IMR-90 (cell line): ENCODE results near the gene ATP9B.

Experiments used
- BHLHE40 ChIP-seq: fragments of 150-350 bp; IDR thresholded peaks from 2 replicates; pipeline ENCODE4 v1.6.1; 2016; ENCODE audit warnings: mild to moderate bottlenecking, low read depth, low read length
- CEBPB ChIP-seq: IDR thresholded peaks from 2 replicates; pipeline ENCODE4 v1.6.1; 2012; ENCODE audit warnings: low read depth, low read length, improper control_type of control experiment
- CHD1 ChIP-seq: IDR thresholded peaks from 2 replicates; pipeline ENCODE4 v1.6.1; 2012; ENCODE audit warnings: low read depth, low read length, improper control_type of control experiment
- CTCF ChIP-seq: conservative IDR thresholded peaks from 2 replicates; pipeline ENCODE4 v1.5.1; 2012; ENCODE audit warnings: mild to moderate bottlenecking, low read depth, low read length, improper control_type of control experiment
- ELK1 ChIP-seq: fragments of 150-350 bp; IDR thresholded peaks from 2 replicates; pipeline ENCODE4 v1.6.1; 2016; ENCODE audit warnings: low read depth, mild to moderate bottlenecking, low read length, moderate library complexity, borderline replicate concordance
- MAFK ChIP-seq: IDR thresholded peaks from 2 replicates; pipeline ENCODE4 v1.6.1; 2012; ENCODE audit warnings: low read depth, low read length, improper control_type of control experiment
- MAZ ChIP-seq: IDR thresholded peaks from 2 replicates; pipeline ENCODE4 v1.6.1; 2012; ENCODE audit warnings: low read depth, mild to moderate bottlenecking, low read length, improper control_type of control experiment, moderate library complexity, borderline replicate concordance
- MXI1 ChIP-seq: IDR thresholded peaks from 2 replicates; pipeline ENCODE4 v1.6.1; 2012; ENCODE audit warnings: low read depth, mild to moderate bottlenecking, low read length, moderate library complexity, borderline replicate concordance
- POLR2A ChIP-seq: IDR thresholded peaks from 2 replicates; pipeline ENCODE4 v1.6.1; 2012; ENCODE audit warnings: mild to moderate bottlenecking, low read depth, low read length
- RAD21 ChIP-seq: IDR thresholded peaks from 2 replicates; pipeline ENCODE4 v1.6.1; 2012; ENCODE audit warnings: low read length, improper control_type of control experiment
- RCOR1 ChIP-seq: IDR thresholded peaks from 2 replicates; pipeline ENCODE4 v1.6.1; 2012; ENCODE audit warnings: mild to moderate bottlenecking, low read length, improper control_type of control experiment; ENCODE audit not compliant: insufficient replicate concordance
- RFX5 ChIP-seq: IDR thresholded peaks from 2 replicates; pipeline ENCODE4 v1.8.0; 2012; ENCODE audit warnings: low read depth, mild to moderate bottlenecking, low read length, moderate library complexity
- SMC3 ChIP-seq: fragments of 150-350 bp; IDR thresholded peaks from 2 replicates; pipeline ENCODE4 v1.6.1; 2016; ENCODE audit warnings: low read depth, mild to moderate bottlenecking, antibody characterized with exemption, low read length, moderate library complexity
- TF ChIP-seq, protein P1 (sequence below): fragments of 150-350 bp; IDR thresholded peaks from 2 replicates; pipeline ENCODE4 v1.6.1; 2017; ENCODE audit warnings: mild to moderate bottlenecking, antibody characterized with exemption, low read length, low read depth

DNA sequence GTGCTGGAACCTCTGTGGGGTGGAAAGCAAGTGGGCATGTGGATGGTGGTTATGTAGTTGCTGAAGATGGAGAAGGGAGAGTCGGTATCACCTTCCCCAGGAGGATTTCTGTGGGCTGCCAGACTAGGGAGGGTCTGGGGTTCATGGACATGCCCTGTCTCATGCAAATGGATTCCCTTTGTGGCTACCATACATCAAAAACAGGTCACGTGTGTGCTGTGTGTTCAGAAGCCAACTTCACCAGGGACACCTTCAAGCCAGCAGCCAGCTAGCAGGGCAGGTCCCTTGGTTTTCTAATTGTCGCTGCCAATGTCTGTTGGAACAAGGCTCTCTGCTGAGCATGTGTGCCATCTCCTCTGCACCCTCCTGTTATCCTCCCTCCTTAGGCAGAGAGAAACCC is 155.2 kb downstream of the ATP9B start:
- TF ChIP-seq BHLHE40 (no peak), ELK1 (no peak), CTCF (no peak), RCOR1 (no peak), MAFK (no peak), MXI1 (no peak), POLR2A (no peak), CEBPB (no peak), CHD1 (no peak), RFX5 (no peak), RAD21 (no peak), SMC3 (no peak), MAZ (no peak)
- TF ChIP-seq, protein P1, sequence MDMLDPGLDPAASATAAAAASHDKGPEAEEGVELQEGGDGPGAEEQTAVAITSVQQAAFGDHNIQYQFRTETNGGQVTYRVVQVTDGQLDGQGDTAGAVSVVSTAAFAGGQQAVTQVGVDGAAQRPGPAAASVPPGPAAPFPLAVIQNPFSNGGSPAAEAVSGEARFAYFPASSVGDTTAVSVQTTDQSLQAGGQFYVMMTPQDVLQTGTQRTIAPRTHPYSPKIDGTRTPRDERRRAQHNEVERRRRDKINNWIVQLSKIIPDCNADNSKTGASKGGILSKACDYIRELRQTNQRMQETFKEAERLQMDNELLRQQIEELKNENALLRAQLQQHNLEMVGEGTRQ = no peak
